HG02938 (cell line): ENCODE measurements around the gene TCF3.

Experiments
- ATAC-seq: cut with Tn5 transposase; IDR thresholded peaks from one replicate; pipeline ENCODE4 v1.9.1; 2021; ENCODE audit warnings: mild to moderate bottlenecking, moderate library complexity; ENCODE audit not compliant: unreplicated experiment

Gene TCF3

DNA sequence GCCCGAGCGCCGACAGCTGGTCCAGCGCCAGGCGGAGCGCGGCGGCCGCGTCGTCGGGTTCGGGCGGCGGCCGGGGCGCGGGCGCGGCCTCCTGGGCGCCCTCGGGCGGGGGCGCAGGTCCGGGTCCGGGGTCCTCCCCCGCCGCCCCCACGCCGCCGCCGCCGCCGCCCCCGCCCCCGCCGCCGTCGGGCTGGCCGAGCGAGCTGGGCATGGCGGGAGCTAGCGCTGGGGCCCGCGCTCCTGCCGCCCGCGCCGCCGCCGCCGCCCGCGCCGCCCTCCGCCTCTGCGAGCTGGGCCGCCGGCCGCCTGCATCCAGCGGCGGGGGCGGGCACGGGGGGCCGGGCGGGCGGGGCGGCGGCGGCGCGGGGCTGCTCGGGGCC lies 84.6 kb downstream of the TCF3 start:
- no peak for ATAC-seq

DNA sequence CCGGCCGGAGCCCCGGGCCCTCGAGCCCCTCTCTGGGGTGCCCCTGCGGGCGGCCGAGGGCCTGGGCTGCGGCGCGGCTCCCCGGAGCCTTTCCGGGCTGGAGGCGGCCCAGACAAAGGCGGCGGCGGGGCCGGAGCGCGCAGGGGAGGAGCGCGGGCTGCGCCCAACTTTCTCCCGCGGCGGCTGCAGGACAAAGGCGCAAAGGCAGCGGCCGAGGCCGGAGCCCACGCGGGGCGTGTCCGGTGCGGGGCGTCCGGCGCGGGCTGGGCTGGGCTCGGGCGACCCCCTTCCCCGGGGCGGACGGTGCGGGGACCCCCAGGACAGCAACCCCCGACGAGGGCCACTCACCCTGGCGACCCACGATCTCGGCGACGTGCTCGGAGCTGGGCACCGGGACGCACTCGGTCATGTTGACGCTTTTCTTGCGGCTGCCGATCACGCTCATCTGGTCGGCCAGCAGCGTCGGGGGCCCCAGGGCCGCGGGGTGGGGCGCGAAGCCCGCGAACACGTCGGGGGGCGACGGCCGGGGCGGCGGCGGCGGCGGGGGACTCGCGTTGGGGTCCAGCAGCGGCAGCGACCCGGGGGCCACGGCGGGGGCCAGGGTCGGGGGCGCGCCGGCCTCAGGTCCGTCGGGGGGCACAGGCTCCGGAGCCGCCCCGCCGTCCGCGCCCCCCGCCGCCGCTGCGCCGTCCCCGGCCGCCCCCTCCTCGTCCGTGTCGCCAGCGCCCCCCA lies 85.1 kb downstream of the TCF3 start:
- no peak for ATAC-seq

DNA sequence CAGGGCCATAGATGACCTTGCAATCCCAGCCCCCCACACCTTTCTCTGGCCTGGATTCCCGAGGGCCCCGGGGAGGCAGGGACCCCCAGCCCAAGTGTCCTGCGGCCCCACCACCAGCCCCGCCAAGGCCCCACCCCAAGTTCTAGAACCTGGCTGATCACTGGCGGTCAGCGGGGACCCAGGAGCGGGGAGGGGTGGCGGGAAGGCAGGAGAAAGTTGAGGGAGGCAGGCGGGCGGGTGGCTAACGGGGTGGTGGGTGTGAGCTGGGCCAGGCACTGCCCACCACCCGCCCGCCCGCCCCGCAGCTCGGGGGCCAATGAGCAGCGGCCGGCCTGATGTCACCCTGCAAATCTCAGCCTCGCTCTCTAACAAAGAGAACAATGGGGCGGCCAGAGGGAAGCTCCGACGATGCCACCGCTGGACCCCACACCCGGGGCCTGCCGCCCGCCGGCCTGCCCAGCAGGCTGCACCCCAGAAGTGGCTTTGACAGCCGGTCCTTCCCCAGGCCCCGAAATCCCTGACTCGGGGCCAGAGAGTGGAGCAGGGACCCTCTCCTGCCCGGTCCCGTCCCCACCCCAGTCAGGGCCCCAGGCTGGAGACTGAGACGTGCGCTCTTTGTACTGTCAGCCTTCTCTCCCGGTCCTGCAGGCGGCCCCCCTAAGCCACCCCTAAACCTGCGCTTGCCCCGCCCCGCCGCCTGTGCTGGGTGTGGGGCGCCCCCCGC lies 85.9 kb downstream of the TCF3 start:
- no peak for ATAC-seq

DNA sequence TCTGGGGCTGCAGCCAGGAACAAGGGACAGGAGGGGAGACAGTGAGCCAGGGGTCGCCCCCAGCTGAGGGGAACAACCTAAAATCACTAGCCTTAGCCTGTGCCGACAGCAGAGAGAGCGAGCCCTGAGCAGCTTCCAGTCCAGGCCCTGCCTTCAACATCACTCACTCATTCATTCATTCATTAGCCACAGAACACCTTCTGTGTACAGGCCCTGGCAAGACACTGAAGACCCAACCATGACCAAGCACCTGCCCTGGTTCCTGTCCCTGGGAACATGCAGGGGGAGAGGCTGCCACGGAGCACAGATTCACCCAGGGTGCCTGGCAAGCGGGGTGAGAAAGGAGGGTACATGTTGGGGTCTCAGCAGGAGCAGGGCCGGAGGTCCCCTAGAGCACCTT lies 89.2 kb downstream of the TCF3 start:
- ATAC-seq, result no peak

DNA sequence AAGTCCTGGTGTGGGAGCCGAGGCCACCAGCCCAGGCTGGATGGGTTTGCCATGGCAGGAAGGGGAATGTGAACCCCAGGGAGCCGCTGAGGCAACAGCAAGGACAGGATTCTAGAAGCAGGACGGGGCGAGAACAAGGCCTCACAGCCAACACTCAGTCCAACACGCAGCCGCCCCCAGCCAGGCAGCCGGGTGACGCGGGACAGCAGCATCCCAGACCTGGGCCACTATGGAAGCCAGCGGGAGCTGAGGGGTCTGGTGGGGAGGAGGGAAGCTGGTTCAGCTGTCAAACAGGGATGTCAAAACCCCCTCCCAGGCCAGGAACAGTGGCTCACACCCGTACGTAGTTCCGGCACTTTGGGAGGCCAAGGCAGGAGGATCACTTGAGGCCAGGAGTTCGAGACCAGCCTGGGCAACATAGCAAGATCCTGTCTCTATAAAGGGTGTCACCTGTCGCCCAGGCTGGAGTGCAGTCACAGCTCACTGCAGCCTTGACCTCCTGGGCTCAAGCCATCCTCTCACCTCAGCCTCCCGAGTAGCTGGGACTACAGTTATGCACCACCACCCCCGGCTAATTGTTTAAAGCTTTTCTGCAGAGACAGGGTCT lies 91.1 kb downstream of the TCF3 start:
- ATAC-seq, result no peak

DNA sequence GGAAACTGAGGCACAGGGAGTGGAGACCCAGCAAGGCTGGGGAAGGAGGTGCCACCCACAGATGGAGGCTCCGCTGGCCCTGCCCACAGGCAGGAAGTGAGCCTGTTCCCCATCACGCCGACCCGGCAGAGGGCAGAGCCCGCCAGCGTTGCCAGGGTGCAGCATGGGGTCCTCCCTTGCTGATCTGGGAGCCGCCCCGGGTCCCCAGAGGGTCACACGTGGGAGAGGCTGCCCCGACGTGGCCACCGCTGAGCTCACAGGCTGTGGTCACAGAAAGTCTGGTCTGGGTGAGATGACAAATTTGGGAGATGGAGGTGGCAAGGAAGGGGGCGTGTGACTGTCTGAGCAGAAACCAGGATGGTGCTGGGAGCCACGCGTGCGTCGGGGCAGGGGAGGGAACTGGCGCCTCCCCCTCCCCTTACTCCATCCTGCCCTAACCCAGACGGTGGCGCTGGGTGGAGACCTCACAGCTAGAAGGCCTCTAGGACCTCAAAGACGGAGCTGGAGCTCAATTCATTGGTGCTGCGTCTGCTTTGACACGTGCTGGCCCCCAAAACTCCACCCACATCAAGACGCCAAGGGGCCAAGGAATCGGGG lies 92.0 kb downstream of the TCF3 start:
- no peak for ATAC-seq
